HEK293 (cell line): ENCODE results near the gene MGMT.

ENCODE experiments used
- CTCF ChIA-PET: fragments of 350-600 bp; formaldehyde crosslinking; extraction: SDS; loops from one replicate; lab custom pipeline; 2021; ENCODE audit warnings: antibody characterized with exemption; lab: Yijun Ruan, JAX
- POLR2A ChIA-PET: fragments of 300-600 bp; formaldehyde crosslinking; extraction: SDS; loops from one replicate; lab custom pipeline; 2020; ENCODE audit warnings: antibody characterized with exemption, inconsistent platforms; lab: Yijun Ruan, JAX
- H3K27ac ChIP-seq: fragments of 200-500 bp; sonication (Bioruptor generic); 2 replicates; pipeline ENCODE4 v1.5.1; 2014; ENCODE audit warnings: low read depth, low read length, control low read depth, inconsistent platforms; ENCODE audit errors: extremely low read depth
- H3K36me3 ChIP-seq, 2 experiments: fragments of 200-500 bp in 1 of 2; sonication (Bioruptor generic) in 1 of 2; 1 replicate in 1 of 2; 2 replicates in 1 of 2; pipeline ENCODE4 v1.5.1; 2014 to 2017; ENCODE audit warnings: inconsistent platforms in 2 of 2, low read length in 2 of 2; ENCODE audit not compliant: control insufficient read depth in 2 of 2, insufficient read depth in 1 of 2
- H3K4me1 ChIP-seq: fragments of 200-500 bp; sonication (Bioruptor generic); 2 replicates; pipeline ENCODE4 v1.5.1; 2014; ENCODE audit warnings: mild to moderate bottlenecking, low read length, inconsistent platforms; ENCODE audit not compliant: control insufficient read depth, insufficient read depth
- H3K4me3 ChIP-seq: 2 replicates; pipeline ENCODE4 v1.5.1; 2011; ENCODE audit warnings: low read depth, mild to moderate bottlenecking, control low read depth, low read length, moderate library complexity
- H3K9me3 ChIP-seq: fragments of 200-500 bp; sonication (Bioruptor generic); 2 replicates; pipeline ENCODE4 v1.5.1; 2014; ENCODE audit warnings: low read depth, low read length, inconsistent platforms; ENCODE audit not compliant: control insufficient read depth, insufficient read depth
- ATF2 ChIP-seq: fragments of 450-650 bp; formaldehyde crosslinking; IDR thresholded peaks from 2 replicates; pipeline ENCODE4 v1.5.1; 2016; ENCODE audit warnings: missing biosample characterization, missing genetic modification characterization, low read depth
- BCL11B ChIP-seq: fragments of 450-650 bp; formaldehyde crosslinking; IDR thresholded peaks from 2 replicates; pipeline ENCODE4 v1.5.1; 2016; ENCODE audit warnings: low read depth, missing biosample characterization, missing genetic modification characterization
- EGR2 ChIP-seq: fragments of 450-650 bp; formaldehyde crosslinking; IDR thresholded peaks from 2 replicates; pipeline ENCODE4 v1.5.1; 2016; ENCODE audit warnings: low read depth, missing biosample characterization, missing genetic modification characterization
- GLI2 ChIP-seq: fragments of 450-650 bp; formaldehyde crosslinking; IDR thresholded peaks from 2 replicates; pipeline ENCODE4; 2017; ENCODE audit warnings: missing biosample characterization, missing genetic modification characterization, low read depth, borderline replicate concordance
- GLIS1 ChIP-seq: fragments of 450-650 bp; formaldehyde crosslinking; IDR thresholded peaks from 2 replicates; pipeline ENCODE4 v1.5.1; 2016; ENCODE audit warnings: missing biosample characterization, missing genetic modification characterization
- KLF8 ChIP-seq: fragments of 450-650 bp; formaldehyde crosslinking; IDR thresholded peaks from 2 replicates; pipeline ENCODE4 v1.5.1; 2016; ENCODE audit warnings: missing biosample characterization, missing genetic modification characterization
- PATZ1 ChIP-seq: fragments of 450-650 bp; formaldehyde crosslinking; IDR thresholded peaks from 2 replicates; pipeline ENCODE4 v1.5.1; 2016; ENCODE audit warnings: missing biosample characterization, missing genetic modification characterization
- PRDM1 ChIP-seq: fragments of 450-650 bp; formaldehyde crosslinking; IDR thresholded peaks from 2 replicates; pipeline ENCODE4; 2016; ENCODE audit warnings: missing biosample characterization, missing genetic modification characterization
- ZBTB21 ChIP-seq: fragments of 450-650 bp; formaldehyde crosslinking; IDR thresholded peaks from 2 replicates; pipeline ENCODE4 v1.5.1; 2017; ENCODE audit warnings: missing biosample characterization, missing genetic modification characterization
- ZBTB7A ChIP-seq: fragments of 450-650 bp; formaldehyde crosslinking; IDR thresholded peaks from 2 replicates; pipeline ENCODE4 v1.5.1; 2016; ENCODE audit warnings: low read depth, missing biosample characterization, missing genetic modification characterization
- ZFP3 ChIP-seq: fragments of 450-650 bp; formaldehyde crosslinking; IDR thresholded peaks from 2 replicates; pipeline ENCODE4 v1.5.1; 2016; ENCODE audit warnings: low read depth, missing biosample characterization, missing genetic modification characterization
- ZFP37 ChIP-seq: fragments of 450-650 bp; formaldehyde crosslinking; IDR thresholded peaks from 2 replicates; pipeline ENCODE4 v1.5.1; 2016; ENCODE audit warnings: missing biosample characterization, missing genetic modification characterization
- ZNF174 ChIP-seq: fragments of 450-650 bp; formaldehyde crosslinking; IDR thresholded peaks from 2 replicates; pipeline ENCODE4 v1.5.0; 2017; ENCODE audit warnings: missing biosample characterization, mild to moderate bottlenecking, missing genetic modification characterization
- ZNF202 ChIP-seq: fragments of 450-650 bp; formaldehyde crosslinking; IDR thresholded peaks from 2 replicates; pipeline ENCODE4 v1.5.1; 2016; ENCODE audit warnings: missing biosample characterization, missing genetic modification characterization, borderline replicate concordance
- ZNF24 ChIP-seq: fragments of 450-650 bp; formaldehyde crosslinking; IDR thresholded peaks from 2 replicates; pipeline ENCODE4 v1.5.1; 2016; ENCODE audit warnings: missing biosample characterization, missing genetic modification characterization
- ZNF248 ChIP-seq: fragments of 450-650 bp; formaldehyde crosslinking; IDR thresholded peaks from 2 replicates; pipeline ENCODE4 v1.5.1; 2017; ENCODE audit warnings: missing biosample characterization, missing genetic modification characterization
- ZNF335 ChIP-seq: fragments of 450-650 bp; formaldehyde crosslinking; conservative IDR thresholded peaks from 2 replicates; pipeline ENCODE4 v1.5.1; 2016; ENCODE audit warnings: missing biosample characterization, missing genetic modification characterization
- ZNF513 ChIP-seq: fragments of 450-650 bp; IDR thresholded peaks from 2 replicates; pipeline ENCODE4 v1.5.1; 2018; ENCODE audit warnings: missing biosample characterization, missing genetic modification characterization
- ZNF521 ChIP-seq: fragments of 450-650 bp; formaldehyde crosslinking; IDR thresholded peaks from 2 replicates; pipeline ENCODE4 v1.5.1; 2017; ENCODE audit warnings: missing biosample characterization, mild to moderate bottlenecking, missing genetic modification characterization
- ZNF555 ChIP-seq: fragments of 450-650 bp; formaldehyde crosslinking; conservative IDR thresholded peaks from 2 replicates; pipeline ENCODE4 v1.5.1; 2017; ENCODE audit warnings: missing biosample characterization, mild to moderate bottlenecking, missing genetic modification characterization, inconsistent platforms
- ZNF560 ChIP-seq: fragments of 450-650 bp; formaldehyde crosslinking; IDR thresholded peaks from 2 replicates; pipeline ENCODE4 v1.5.1; 2017; ENCODE audit warnings: missing biosample characterization, missing genetic modification characterization, borderline replicate concordance
- ZNF610 ChIP-seq: fragments of 450-650 bp; formaldehyde crosslinking; IDR thresholded peaks from 2 replicates; pipeline ENCODE4 v1.5.1; 2016; ENCODE audit warnings: missing biosample characterization, missing genetic modification characterization, borderline replicate concordance
- ZNF785 ChIP-seq: fragments of 450-650 bp; formaldehyde crosslinking; IDR thresholded peaks from 2 replicates; pipeline ENCODE4 v1.5.1; 2016; ENCODE audit warnings: missing biosample characterization, missing genetic modification characterization
- ZNF843 ChIP-seq: fragments of 450-650 bp; formaldehyde crosslinking; IDR thresholded peaks from 2 replicates; pipeline ENCODE4 v1.5.1; 2016; ENCODE audit warnings: missing biosample characterization, missing genetic modification characterization
- ZSCAN30 ChIP-seq: fragments of 450-650 bp; IDR thresholded peaks from 2 replicates; pipeline ENCODE4 v1.5.1; 2018; ENCODE audit warnings: missing biosample characterization, mild to moderate bottlenecking, missing genetic modification characterization, moderate library complexity
- ZSCAN4 ChIP-seq: fragments of 450-650 bp; formaldehyde crosslinking; IDR thresholded peaks from 2 replicates; pipeline ENCODE4 v1.5.1; 2017; ENCODE audit warnings: missing biosample characterization, missing genetic modification characterization

The MGMT gene

GRCh38 chr10:129685271-129685670 lies 218.2 kb downstream of the MGMT start (continued):
- TF ChIP-seq PATZ1 (tag by site-specific recombination): no peak
- no peak for TF ChIP-seq ZFP3
- TF ChIP-seq KLF8 (tag by site-specific recombination): no peak
- TF ChIP-seq ZNF24 (tag by site-specific recombination): no peak
- TF ChIP-seq PRDM1 (tag by site-specific recombination): no peak
- no peak for TF ChIP-seq ZFP37 (tag by site-specific recombination)

- Histone ChIP-seq H3K9me3 (no peaks in the 10 kb centered on the region), H3K27ac (no peak overlapping the region)
- TF ChIP-seq ZNF610 (tag by site-specific recombination): no peak
- no peak for TF ChIP-seq EGR2 (tag by site-specific recombination)
- no peak for TF ChIP-seq GLIS1
- TF ChIP-seq BCL11B (tag by site-specific recombination): no peak
- TF ChIP-seq, all 188 proteins: peak for 0
- H3K36me3 ChIP-seq: no peaks in the 10 kb centered on the region
- POLR2A ChIA-PET: no interaction called here
- CTCF ChIA-PET: interaction anchor here (0.9 kb wide), 1 partner anchor 29 kb away, joined by 3 read pairs; no protein-coding TSS in a partner anchor
- H3K4me1 ChIP-seq: no peaks in the 10 kb centered on the region
- no peak overlapping the region for H3K4me3 ChIP-seq
These were observed 222.6 kb downstream of the MGMT start for GRCh38 chr10:129689671-129690071.

GRCh38 chr10:129690248-129691070 lies 223.4 kb downstream of the MGMT start:
- Histone ChIP-seq H3K27ac (no peak overlapping the region), H3K4me1 (no peaks in the 10 kb centered on the region), H3K36me3 (no peaks in the 10 kb centered on the region), H3K9me3 (no peaks in the 10 kb centered on the region), H3K4me3 (no peak overlapping the region)
- CTCF ChIA-PET: no interaction called here
- POLR2A ChIA-PET: no interaction called here
- TF ChIP-seq ZNF174 (tag by site-specific recombination) (no peak), ZNF202 (no peak), ZNF785 (tag by site-specific recombination) (no peak), PRDM1 (tag by site-specific recombination) (no peak), ZNF24 (tag by site-specific recombination) (no peak), ATF2 (tag by site-specific recombination) (no peak), ZNF560 (no peak), ZSCAN30 (tag by site-specific recombination) (no peak), GLI2 (tag by site-specific recombination) (no peak), ZNF843 (no peak), ZNF513 (tag by site-specific recombination) (no peak), ZBTB21 (tag by site-specific recombination) (no peak), ZNF248 (no peak), ZSCAN4 (no peak), ZFP37 (tag by site-specific recombination) (no peak), ZNF335 (tag by site-specific recombination) (no peak), ZBTB7A (tag by site-specific recombination) (no peak), ZNF521 (tag by site-specific recombination) (no peak), ZNF555 (tag by site-specific recombination) (no peak)
